CD4-positive, alpha-beta T cell (primary cell): Measurements from ENCODE around the gene NHS. TPM values are rescaled to one million over a fixed set of nuclear protein-coding genes. Genes with fewer than 3 reads are reported as not detected.
"Not testable (repeated sequence)": the region's sequence is repeated elsewhere in the genome, so short reads cannot be mapped to it uniquely, and the experiment has no call there.

Experiments used
- ATAC-seq: fragments of 200-7000 bp; cut with Tn5 transposase; one replicate; pipeline ENCODE4 v1.10.0; 2022; ENCODE audit warnings: mild to moderate bottlenecking; ENCODE audit not compliant: poor library complexity
- CTCF ChIA-PET: fragments of 350-600 bp; sonication (Branson Sonifier 250); formaldehyde crosslinking; loops from one replicate; lab custom pipeline; 2021; ENCODE audit warnings: antibody characterized with exemption, inconsistent platforms; lab: Charles Lee
- POLR2A ChIA-PET: fragments of 350-600 bp; sonication (Branson Sonifier 250); formaldehyde crosslinking; loops from one replicate; lab custom pipeline; 2021; ENCODE audit warnings: antibody characterized with exemption, inconsistent platforms; lab: Charles Lee
- DNase-seq, 14 experiments: peaks; one replicate each; pipeline ENCODE4 v3.0.0-alpha.2; 2013 to 2020; ENCODE audit warnings: mixed read lengths in 2 of 14
- H3K27ac ChIP-seq, 2 donors: one replicate each; pipeline versions ENCODE4 v1.5.1 to v1.7.0; 2013; ENCODE audit warnings: low read length in 2 of 2, low read depth in 1 of 2, mild to moderate bottlenecking in 1 of 2
- H3K27me3 ChIP-seq, 2 experiments: 1 replicate in 1 of 2; 2 replicates in 1 of 2; pipeline versions ENCODE4 v1.6.1 to v1.7.0; 2013; ENCODE audit warnings: low read length in 2 of 2, control low read depth in 1 of 2, mild to moderate bottlenecking in 1 of 2, moderate library complexity in 1 of 2; ENCODE audit not compliant: insufficient read depth in 2 of 2, control insufficient read depth in 1 of 2
- H3K36me3 ChIP-seq: one replicate; pipeline ENCODE4 v1.6.1; 2013; ENCODE audit warnings: low read length, control low read depth; ENCODE audit not compliant: insufficient read depth
- H3K4me1 ChIP-seq: one replicate; pipeline ENCODE4 v1.6.1; 2013; ENCODE audit warnings: low read length, control low read depth; ENCODE audit not compliant: insufficient read depth
- H3K4me3 ChIP-seq: one replicate; pipeline ENCODE4 v1.5.1; 2013; ENCODE audit warnings: mild to moderate bottlenecking, low read length, moderate library complexity
- H3K9me3 ChIP-seq, 2 experiments: 1 replicate in 1 of 2; 2 replicates in 1 of 2; pipeline versions ENCODE4 v1.6.1 to v1.7.0; 2013; ENCODE audit warnings: low read length in 2 of 2, mild to moderate bottlenecking in 2 of 2, control low read depth in 1 of 2, moderate library complexity in 1 of 2; ENCODE audit not compliant: control insufficient read depth in 1 of 2, insufficient read depth in 1 of 2
- H3K27ac Mint-ChIP-seq: one replicate; pipeline ENCODE4 v1.8.0; 2020; ENCODE audit warnings: mixed read lengths
- H3K27me3 Mint-ChIP-seq: one replicate; pipeline ENCODE4 v1.8.0; 2021; ENCODE audit warnings: mixed read lengths
- H3K36me3 Mint-ChIP-seq: one replicate; pipeline ENCODE4 v1.8.0; 2021; ENCODE audit warnings: low read depth, mixed read lengths
- H3K4me1 Mint-ChIP-seq: one replicate; pipeline ENCODE4 v1.8.0; 2021; ENCODE audit warnings: low read depth, mixed read lengths
- H3K4me3 Mint-ChIP-seq: one replicate; pipeline ENCODE4 v1.8.0; 2020; ENCODE audit warnings: mild to moderate bottlenecking, mixed read lengths
- H3K9me3 Mint-ChIP-seq: one replicate; pipeline ENCODE4 v1.8.0; 2020; ENCODE audit warnings: mixed read lengths
- intact Hi-C, 2 experiments: fragments of 100-400 bp; cut with DNase I in 1 of 2; cut with micrococcal nuclease in 1 of 2; formaldehyde crosslinking; loops; one replicate each; pipeline versions ENCODE4 v1.15.1 to v1.9.0; 2023 to 2025; cut with DNase I, micrococcal nuclease
- total RNA-seq, 174 experiments: library from RNA in 2 of 174; stranded (reverse) in 2 of 174; gene quantifications; one replicate each; pipeline ENCODE4 v1.2.3 and lab custom pipeline; 2021 to 2026
- TF ChIP-seq, protein P1 (sequence below): fragments of 200-600 bp; IDR thresholded peaks from one replicate; pipeline ENCODE4 v1.8.0; 2022; ENCODE audit warnings: antibody characterized with exemption, mild to moderate bottlenecking

NHS gene
- total RNA-seq, 2 experiments from 2014 or later = 0.36 to 0.53 TPM

GRCh38 chrX:17441965-17442364 is 67.0 kb downstream of the NHS start:
- intact Hi-C loops = no loop called here
- Histone ChIP-seq H3K36me3 (no peaks in the 10 kb centered on the region), H3K27ac (no peak overlapping the region), H3K4me1 (no peaks in the 10 kb centered on the region), H3K9me3 (no peaks in the 10 kb centered on the region), H3K27me3 (no peaks in the 10 kb centered on the region), H3K4me3 (no peak overlapping the region)
- TF ChIP-seq, protein P1, sequence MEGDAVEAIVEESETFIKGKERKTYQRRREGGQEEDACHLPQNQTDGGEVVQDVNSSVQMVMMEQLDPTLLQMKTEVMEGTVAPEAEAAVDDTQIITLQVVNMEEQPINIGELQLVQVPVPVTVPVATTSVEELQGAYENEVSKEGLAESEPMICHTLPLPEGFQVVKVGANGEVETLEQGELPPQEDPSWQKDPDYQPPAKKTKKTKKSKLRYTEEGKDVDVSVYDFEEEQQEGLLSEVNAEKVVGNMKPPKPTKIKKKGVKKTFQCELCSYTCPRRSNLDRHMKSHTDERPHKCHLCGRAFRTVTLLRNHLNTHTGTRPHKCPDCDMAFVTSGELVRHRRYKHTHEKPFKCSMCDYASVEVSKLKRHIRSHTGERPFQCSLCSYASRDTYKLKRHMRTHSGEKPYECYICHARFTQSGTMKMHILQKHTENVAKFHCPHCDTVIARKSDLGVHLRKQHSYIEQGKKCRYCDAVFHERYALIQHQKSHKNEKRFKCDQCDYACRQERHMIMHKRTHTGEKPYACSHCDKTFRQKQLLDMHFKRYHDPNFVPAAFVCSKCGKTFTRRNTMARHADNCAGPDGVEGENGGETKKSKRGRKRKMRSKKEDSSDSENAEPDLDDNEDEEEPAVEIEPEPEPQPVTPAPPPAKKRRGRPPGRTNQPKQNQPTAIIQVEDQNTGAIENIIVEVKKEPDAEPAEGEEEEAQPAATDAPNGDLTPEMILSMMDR = no peak
- DNase-seq (no peak), ATAC-seq (no peak)
- no peaks in the 10 kb centered on the region for H3K9me3 Mint-ChIP-seq
- CTCF ChIA-PET = no interaction called here
- no peaks in the 10 kb centered on the region for H3K4me1 Mint-ChIP-seq
- no peak overlapping the region for H3K27ac Mint-ChIP-seq
- H3K4me3 Mint-ChIP-seq = no peak overlapping the region
- H3K36me3 Mint-ChIP-seq = no peaks in the 10 kb centered on the region
- POLR2A ChIA-PET = no interaction called here
- no peaks in the 10 kb centered on the region for H3K27me3 Mint-ChIP-seq

DNA sequence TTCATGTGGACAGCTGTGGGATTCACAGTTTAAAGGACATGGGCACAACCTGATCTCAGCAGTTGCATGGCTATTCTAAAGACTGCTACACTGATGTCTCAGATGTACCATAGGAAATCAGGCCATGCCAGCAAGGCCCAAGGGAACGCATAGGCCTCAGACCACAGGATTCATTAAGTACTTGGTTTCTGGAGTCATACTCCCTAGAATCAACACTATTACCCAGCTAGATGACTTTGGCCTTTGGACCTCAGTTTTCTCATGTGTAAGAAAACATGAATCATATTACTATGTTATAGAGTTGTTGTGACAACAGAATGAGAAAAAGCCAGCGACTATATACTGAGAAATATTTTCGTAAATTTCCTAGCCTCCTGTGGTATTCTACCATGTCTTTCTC is 67.9 kb downstream of the NHS start:
- Mint-ChIP-seq H3K9me3 (no peaks in the 10 kb centered on the region), H3K27ac (no peak overlapping the region), H3K36me3 (no peaks in the 10 kb centered on the region), H3K27me3 (no peaks in the 10 kb centered on the region), H3K4me1 (no peaks in the 10 kb centered on the region), H3K4me3 (no peak overlapping the region)
- TF ChIP-seq, protein P1 = no peak
- Histone ChIP-seq H3K4me1 (no peaks in the 10 kb centered on the region), H3K4me3 (no peak overlapping the region), H3K27me3 (no peaks in the 10 kb centered on the region), H3K9me3 (no peaks in the 10 kb centered on the region), H3K27ac (no peak overlapping the region), H3K36me3 (no peaks in the 10 kb centered on the region)
- intact Hi-C loops = no loop called here
- ChIA-PET CTCF (no interaction called here), POLR2A (no interaction called here)
- DNase-seq = no peak
- no peak for ATAC-seq

- H3K9me3 Mint-ChIP-seq = no peaks in the 10 kb centered on the region
- no peak overlapping the region for H3K4me3 Mint-ChIP-seq
- ATAC-seq = no peak
- TF ChIP-seq, protein P1 = no peak
- no peak overlapping the region for H3K27ac Mint-ChIP-seq
- H3K4me1 ChIP-seq = no peaks in the 10 kb centered on the region
- H3K4me1 Mint-ChIP-seq = no peaks in the 10 kb centered on the region
- intact Hi-C loops = no loop called here
- ChIA-PET POLR2A (no interaction called here), CTCF (no interaction called here)
- H3K27me3 Mint-ChIP-seq = no peaks in the 10 kb centered on the region
- no peak overlapping the region for H3K27ac ChIP-seq
- no peaks in the 10 kb centered on the region for H3K27me3 ChIP-seq
- no peak overlapping the region for H3K4me3 ChIP-seq
- no peaks in the 10 kb centered on the region for H3K36me3 Mint-ChIP-seq
- H3K36me3 ChIP-seq = no peaks in the 10 kb centered on the region
- no peaks in the 10 kb centered on the region for H3K9me3 ChIP-seq
- DNase-seq = no peak
Observed at GRCh38 chrX:17443556-17443955, 68.6 kb downstream of the NHS start.

DNA sequence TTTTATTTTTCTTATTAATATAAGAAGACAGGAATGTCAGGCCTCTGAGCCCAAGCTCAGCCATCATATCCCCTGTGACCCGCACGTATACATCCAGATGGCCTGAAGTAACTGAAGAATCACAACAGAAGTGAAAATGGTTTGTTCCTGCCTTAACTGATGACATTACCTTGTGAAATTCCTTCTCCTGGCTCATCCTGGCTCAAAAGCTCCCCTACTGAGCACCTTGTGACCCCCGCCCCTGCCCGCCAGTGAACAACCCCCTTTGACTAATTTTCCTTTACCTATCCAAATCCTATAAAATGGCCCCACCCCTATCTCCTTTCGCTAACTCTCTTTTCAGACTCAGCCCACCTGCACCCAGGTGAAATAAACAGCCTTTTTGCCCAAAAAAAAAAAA is 71.3 kb downstream of the NHS start:
- H3K4me3 Mint-ChIP-seq, H3K9me3 ChIP-seq, DNase-seq, H3K27me3 Mint-ChIP-seq, H3K4me3 ChIP-seq, H3K36me3 Mint-ChIP-seq, ATAC-seq, H3K36me3 ChIP-seq, H3K4me1 Mint-ChIP-seq, H3K27ac Mint-ChIP-seq, CTCF ChIA-PET, intact Hi-C loops, POLR2A ChIA-PET, H3K27me3 ChIP-seq, H3K4me1 ChIP-seq, H3K9me3 Mint-ChIP-seq, H3K27ac ChIP-seq: not testable (repeated sequence)
